NT2/D1 (cell line): ENCODE measurements around the gene UAP1.
"Not testable (repeated sequence)": the region's sequence is repeated elsewhere in the genome, so short reads cannot be mapped to it uniquely, and the experiment has no call there.

ENCODE experiments used
- DNase-seq: peaks from one replicate; pipeline ENCODE4 v3.0.0-alpha.2; 2011; ENCODE audit warnings: low read depth, low spot score
- H3K27me3 ChIP-seq: 2 replicates; pipeline ENCODE4 v1.6.0; 2011; ENCODE audit warnings: mild to moderate bottlenecking; ENCODE audit not compliant: insufficient read length, insufficient read depth
- H3K36me3 ChIP-seq: 2 replicates; pipeline ENCODE4 v1.6.1; 2011; ENCODE audit warnings: mild to moderate bottlenecking, low read length, mixed read lengths; ENCODE audit not compliant: insufficient read depth, insufficient read length
- H3K4me1 ChIP-seq: 2 replicates; pipeline ENCODE4 v1.5.1; 2011; ENCODE audit not compliant: insufficient read depth, insufficient read length
- H3K4me3 ChIP-seq: 2 replicates; pipeline ENCODE4 v1.5.1; 2011; ENCODE audit warnings: low read depth; ENCODE audit not compliant: insufficient read length
- H3K9ac ChIP-seq: 2 replicates; pipeline ENCODE4 v1.6.0; 2011; ENCODE audit warnings: low read depth; ENCODE audit not compliant: insufficient read length
- H3K9me3 ChIP-seq: 2 replicates; pipeline ENCODE4 v1.5.1; 2011; ENCODE audit warnings: mild to moderate bottlenecking, low read length; ENCODE audit not compliant: insufficient read depth
- SUZ12 ChIP-seq: IDR thresholded peaks from 2 replicates; pipeline ENCODE4 v1.6.1; 2011; ENCODE audit not compliant: insufficient read length, insufficient read depth; ENCODE audit errors: extremely low read depth
- YY1 ChIP-seq: IDR thresholded peaks from 2 replicates; pipeline ENCODE4 v1.6.1; 2011; ENCODE audit not compliant: insufficient read length, insufficient read depth
- ZNF274 ChIP-seq: IDR thresholded peaks from 2 replicates; pipeline ENCODE4 v1.6.1; 2011; ENCODE audit warnings: mild to moderate bottlenecking, low read depth, low read length

The UAP1 gene

GRCh38 chr1:162596514-162597170 lies 35.1 kb downstream of the UAP1 start:
- H3K36me3 ChIP-seq = peaks cover 65% of the 10 kb centered on the region
- no peaks in the 10 kb centered on the region for H3K27me3 ChIP-seq
- TF ChIP-seq SUZ12 = no peak
- no peak for TF ChIP-seq ZNF274
- no peak for TF ChIP-seq YY1
- H3K9ac ChIP-seq = no peak overlapping the region
- no peak overlapping the region for H3K4me3 ChIP-seq
- no peak for DNase-seq
- H3K4me1 ChIP-seq = no peaks in the 10 kb centered on the region
- H3K9me3 ChIP-seq = no peaks in the 10 kb centered on the region

- Histone ChIP-seq H3K9ac (no peak overlapping the region), H3K36me3 (peaks cover 55% of the 10 kb centered on the region), H3K4me3 (no peak overlapping the region), H3K27me3 (no peaks in the 10 kb centered on the region), H3K9me3 (peaks cover 5% of the 10 kb centered on the region; the same call in 1 of the 2 replicates), H3K4me1 (no peaks in the 10 kb centered on the region)
- no peak for DNase-seq
- no peak for TF ChIP-seq ZNF274
Observed at GRCh38 chr1:162599451-162599850, 37.9 kb downstream of the UAP1 start.

DNA sequence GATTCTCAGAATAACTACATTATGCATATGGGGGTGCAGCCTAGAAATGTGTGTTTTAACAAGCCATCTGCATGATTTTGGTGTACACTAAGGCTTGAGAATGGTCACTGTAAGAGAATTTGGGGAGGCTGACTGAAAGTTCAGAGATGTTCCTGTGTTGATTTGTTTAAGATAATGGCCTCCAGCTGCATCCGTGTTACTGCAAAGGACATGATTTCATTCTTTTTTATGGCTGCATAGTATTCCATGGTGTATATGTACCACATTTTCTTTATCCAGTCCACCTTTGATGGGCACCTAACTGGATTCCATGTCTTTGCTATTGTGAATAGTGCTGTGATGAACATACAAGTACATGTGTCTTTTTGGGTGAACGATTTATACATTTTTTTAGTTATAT lies 41.6 kb downstream of the UAP1 start:
- not testable (repeated sequence) for H3K4me3 ChIP-seq, H3K27me3 ChIP-seq, H3K9me3 ChIP-seq, DNase-seq, H3K4me1 ChIP-seq, H3K9ac ChIP-seq
- peaks cover 38% of the 10 kb centered on the region for H3K36me3 ChIP-seq

- Histone ChIP-seq H3K9ac (no peak overlapping the region), H3K9me3 (peaks cover 5% of the 10 kb centered on the region; the same call in 1 of the 2 replicates), H3K4me1 (no peaks in the 10 kb centered on the region), H3K4me3 (no peak overlapping the region), H3K36me3 (peaks cover 26% of the 10 kb centered on the region), H3K27me3 (no peaks in the 10 kb centered on the region)
- no peak for DNase-seq
- TF ChIP-seq YY1 = no peak
Observed at GRCh38 chr1:162605225-162605927, 43.9 kb downstream of the UAP1 start.

DNA sequence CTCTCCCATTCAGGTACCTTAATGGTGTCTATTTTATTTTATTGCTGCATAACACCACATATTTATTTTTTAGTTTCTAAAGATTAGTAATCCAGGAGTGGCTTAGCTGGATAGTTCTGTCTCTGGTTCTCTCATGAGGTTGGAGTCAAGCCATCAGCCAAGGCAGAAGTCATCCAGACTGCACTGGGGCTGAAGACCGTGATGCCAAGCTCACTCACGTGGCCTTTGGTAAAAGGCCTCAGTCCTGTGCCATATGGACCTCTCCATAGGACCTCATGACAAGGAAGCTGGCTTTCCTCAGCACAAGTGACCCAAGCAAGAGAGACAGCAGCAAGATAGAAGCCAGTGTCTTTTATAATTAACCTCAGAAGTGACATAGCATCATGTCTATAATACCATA lies 47.8 kb downstream of the UAP1 start:
- TF ChIP-seq ZNF274 (no peak), YY1 (no peak), SUZ12 (no peak)
- H3K36me3 ChIP-seq = peaks cover 2% of the 10 kb centered on the region
- no peak overlapping the region for H3K9ac ChIP-seq
- H3K4me1 ChIP-seq = no peaks in the 10 kb centered on the region
- no peak for DNase-seq
- no peaks in the 10 kb centered on the region for H3K27me3 ChIP-seq
- H3K9me3 ChIP-seq = no peaks in the 10 kb centered on the region
- H3K4me3 ChIP-seq = no peak overlapping the region

- Histone ChIP-seq H3K9ac (no peak overlapping the region), H3K27me3 (no peaks in the 10 kb centered on the region), H3K4me1 (no peaks in the 10 kb centered on the region), H3K36me3 (peaks cover 2% of the 10 kb centered on the region), H3K9me3 (peaks cover 16% of the 10 kb centered on the region), H3K4me3 (no peak overlapping the region)
- TF ChIP-seq YY1 (no peak), ZNF274 (no peak), SUZ12 (no peak)
- DNase-seq = no peak
Observed at GRCh38 chr1:162612606-162613400, 51.3 kb downstream of the UAP1 start.

DNA sequence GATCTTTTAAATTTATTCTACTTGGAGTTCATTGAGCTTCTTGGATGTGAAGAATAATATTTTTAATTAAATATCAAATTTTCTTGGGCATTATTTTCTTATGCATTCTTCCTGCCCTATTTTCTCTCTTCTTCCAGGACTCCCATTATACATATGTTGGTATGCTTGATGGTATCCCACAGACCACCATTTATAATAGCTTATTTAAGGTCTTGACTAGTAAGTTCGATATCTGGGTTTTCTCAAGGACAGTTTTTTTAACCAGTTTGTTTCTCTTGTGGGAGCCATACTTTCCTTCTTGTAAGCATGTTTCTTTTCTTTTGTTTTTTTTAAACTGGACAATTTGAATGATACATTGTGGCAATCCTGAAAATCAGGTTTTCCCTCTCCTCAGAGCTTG lies 55.3 kb downstream of the UAP1 start:
- TF ChIP-seq ZNF274 = no peak
- TF ChIP-seq YY1 = no peak
- no peak for TF ChIP-seq SUZ12
- DNase-seq = no peak
- Histone ChIP-seq H3K27me3 (no peaks in the 10 kb centered on the region), H3K36me3 (no peaks in the 10 kb centered on the region), H3K9me3 (peaks cover 21% of the 10 kb centered on the region), H3K4me1 (no peaks in the 10 kb centered on the region), H3K4me3 (no peak overlapping the region), H3K9ac (no peak overlapping the region)
